ENCODE data around the gene NIBAN1. TPM values are rescaled to one million over a fixed set of nuclear protein-coding genes. Genes with fewer than 3 reads are reported as not detected.

The NIBAN1 gene
- total RNA-seq, 1 donor from 2014 or later = 97.4 TPM

DNA sequence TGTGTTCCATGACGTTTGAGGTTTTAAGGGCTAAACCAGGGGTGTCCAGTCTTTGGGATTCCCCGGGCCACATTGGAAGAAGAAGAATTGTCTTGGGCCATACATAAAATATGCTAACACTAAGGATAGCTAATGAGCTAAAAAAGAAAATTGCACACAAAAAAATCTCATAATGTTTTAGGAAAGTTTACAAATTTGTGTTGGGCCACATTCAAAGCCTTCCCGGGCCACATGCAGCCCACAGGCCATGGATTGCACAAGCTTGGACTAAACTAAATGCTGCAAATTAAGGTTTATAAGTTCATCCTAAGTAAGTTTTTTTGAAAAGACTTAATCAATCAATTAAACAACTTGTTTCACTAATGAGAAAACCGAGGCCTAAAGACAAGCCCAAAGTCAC is 21.9 kb downstream of the NIBAN1 start:
- Histone ChIP-seq H3K27me3 (ENCODE audit: control insufficient read depth, insufficient read depth, low read length) (no peaks in the 10 kb centered on the region), H3K4me3 (ENCODE audit: low read depth, low read length) (no peak overlapping the region), H3K36me3 (ENCODE audit: control insufficient read depth, insufficient read depth, low read length) (peaks cover 1% of the 10 kb centered on the region)
- TF ChIP-seq CTCF (IDR thresholded peaks at IDR 0.05; ENCODE audit: insufficient read depth, low read length, severe bottlenecking) = no peak
- DNase-seq (ENCODE audit: low read depth) (no peak), FAIRE-seq (no peak)

- FAIRE-seq (no peak), DNase-seq (ENCODE audit: low read depth) (no peak)
- no peaks in the 10 kb centered on the region for H3K36me3 ChIP-seq (ENCODE audit: control insufficient read depth, insufficient read depth, low read length)
- no peak for TF ChIP-seq CTCF (IDR thresholded peaks at IDR 0.05; ENCODE audit: insufficient read depth, low read length, severe bottlenecking)
- H3K27me3 ChIP-seq (ENCODE audit: control insufficient read depth, insufficient read depth, low read length) = no peaks in the 10 kb centered on the region
- H3K4me3 ChIP-seq (ENCODE audit: low read depth, low read length) = no peak overlapping the region
These were observed 22.5 kb downstream of the NIBAN1 start for GRCh38 chr1:184951788-184952187.

GRCh38 chr1:184950906-184951305 is 23.4 kb downstream of the NIBAN1 start:
- TF ChIP-seq CTCF (IDR thresholded peaks at IDR 0.05; ENCODE audit: insufficient read depth, low read length, severe bottlenecking) = no peak
- no peaks in the 10 kb centered on the region for H3K36me3 ChIP-seq (ENCODE audit: control insufficient read depth, insufficient read depth, low read length)
- no peak for DNase-seq (ENCODE audit: low read depth)
- no peak for FAIRE-seq
- no peak overlapping the region for H3K4me3 ChIP-seq (ENCODE audit: low read depth, low read length)
- no peaks in the 10 kb centered on the region for H3K27me3 ChIP-seq (ENCODE audit: control insufficient read depth, insufficient read depth, low read length)

DNA sequence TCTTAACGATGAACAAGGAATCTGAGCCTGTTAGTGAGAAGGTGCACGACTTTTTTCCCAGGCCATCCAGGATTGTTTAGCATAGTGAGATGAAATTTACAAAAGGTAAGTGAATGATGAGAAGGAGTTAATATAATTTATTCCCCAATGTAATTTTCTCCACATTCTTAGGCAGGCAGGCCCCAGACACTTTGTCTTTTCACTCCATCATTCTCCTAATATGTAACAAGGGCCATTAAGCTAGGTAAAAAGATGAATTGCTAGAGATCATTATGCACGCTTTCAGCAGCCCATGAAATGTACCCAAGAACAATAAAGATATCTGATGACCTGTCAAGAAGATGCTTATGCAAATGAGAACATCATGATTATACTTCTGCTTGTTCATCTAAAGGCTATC is 24.1 kb downstream of the NIBAN1 start:
- H3K4me3 ChIP-seq (ENCODE audit: low read depth, low read length) = no peak overlapping the region
- no peaks in the 10 kb centered on the region for H3K27me3 ChIP-seq (ENCODE audit: control insufficient read depth, insufficient read depth, low read length)
- no peak for TF ChIP-seq CTCF (IDR thresholded peaks at IDR 0.05; ENCODE audit: insufficient read depth, low read length, severe bottlenecking)
- H3K36me3 ChIP-seq (ENCODE audit: control insufficient read depth, insufficient read depth, low read length) = no peaks in the 10 kb centered on the region
- FAIRE-seq (no peak), DNase-seq (ENCODE audit: low read depth) (no peak)

DNA sequence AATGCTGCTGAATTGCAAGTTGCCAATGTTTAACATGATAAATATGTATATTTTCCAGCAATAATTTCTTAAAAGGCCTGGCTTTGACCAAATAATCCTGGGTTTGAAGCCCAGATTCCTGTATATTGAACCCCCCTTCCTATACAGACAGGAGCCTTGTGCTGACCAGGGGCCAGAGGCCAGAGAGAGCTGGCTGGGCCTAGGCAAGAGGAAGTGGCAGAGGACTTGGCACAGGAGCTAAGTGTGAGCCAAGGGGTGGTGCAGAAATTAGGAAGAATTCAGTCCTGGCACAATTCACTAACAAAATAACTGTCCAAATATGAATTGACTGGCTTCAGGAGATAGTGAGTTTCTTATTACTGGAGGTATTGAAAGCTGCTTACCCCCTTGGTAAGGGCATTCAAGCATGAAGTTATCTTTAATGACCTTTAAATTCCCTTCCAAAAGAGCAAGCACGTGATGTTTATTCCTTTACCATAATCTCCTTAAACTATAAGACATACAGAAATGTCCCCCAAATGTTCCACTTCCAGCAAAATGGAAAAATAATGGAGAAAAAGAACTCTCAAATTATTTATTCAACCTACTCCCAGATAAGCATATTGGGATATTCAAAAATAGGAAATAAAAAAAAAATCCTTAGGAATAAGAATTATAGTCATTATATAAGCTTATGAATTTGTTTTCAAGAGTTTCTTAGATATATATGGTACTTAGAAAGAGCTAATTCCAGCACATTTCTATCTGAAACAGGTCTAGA is 26.6 kb downstream of the NIBAN1 start:
- H3K36me3 ChIP-seq (ENCODE audit: control insufficient read depth, insufficient read depth, low read length) = peaks cover 2% of the 10 kb centered on the region
- TF ChIP-seq CTCF (IDR thresholded peaks at IDR 0.05; ENCODE audit: insufficient read depth, low read length, severe bottlenecking) = no peak
- FAIRE-seq = no peak
- H3K4me3 ChIP-seq (ENCODE audit: low read depth, low read length) = no peak overlapping the region
- no peak for DNase-seq (ENCODE audit: low read depth)
- no peaks in the 10 kb centered on the region for H3K27me3 ChIP-seq (ENCODE audit: control insufficient read depth, insufficient read depth, low read length)

Measured in bronchial epithelial cell (primary cell).